ENCODE data around the gene SMIM38.

- TF ChIP-seq, protein P1, sequence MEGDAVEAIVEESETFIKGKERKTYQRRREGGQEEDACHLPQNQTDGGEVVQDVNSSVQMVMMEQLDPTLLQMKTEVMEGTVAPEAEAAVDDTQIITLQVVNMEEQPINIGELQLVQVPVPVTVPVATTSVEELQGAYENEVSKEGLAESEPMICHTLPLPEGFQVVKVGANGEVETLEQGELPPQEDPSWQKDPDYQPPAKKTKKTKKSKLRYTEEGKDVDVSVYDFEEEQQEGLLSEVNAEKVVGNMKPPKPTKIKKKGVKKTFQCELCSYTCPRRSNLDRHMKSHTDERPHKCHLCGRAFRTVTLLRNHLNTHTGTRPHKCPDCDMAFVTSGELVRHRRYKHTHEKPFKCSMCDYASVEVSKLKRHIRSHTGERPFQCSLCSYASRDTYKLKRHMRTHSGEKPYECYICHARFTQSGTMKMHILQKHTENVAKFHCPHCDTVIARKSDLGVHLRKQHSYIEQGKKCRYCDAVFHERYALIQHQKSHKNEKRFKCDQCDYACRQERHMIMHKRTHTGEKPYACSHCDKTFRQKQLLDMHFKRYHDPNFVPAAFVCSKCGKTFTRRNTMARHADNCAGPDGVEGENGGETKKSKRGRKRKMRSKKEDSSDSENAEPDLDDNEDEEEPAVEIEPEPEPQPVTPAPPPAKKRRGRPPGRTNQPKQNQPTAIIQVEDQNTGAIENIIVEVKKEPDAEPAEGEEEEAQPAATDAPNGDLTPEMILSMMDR (conservative IDR thresholded peaks at IDR 0.05; ENCODE audit: low read depth, low read length) = no peak
- TF ChIP-seq POLR2A (IDR thresholded peaks at IDR 0.05; ENCODE audit: low read depth, low read length) (no peak), USF2 (IDR thresholded peaks at IDR 0.05; ENCODE audit: low read depth, low read length) (no peak), BHLHE40 (IDR thresholded peaks at IDR 0.05; ENCODE audit: low read depth, low read length) (no peak), CHD1 (IDR thresholded peaks at IDR 0.05; ENCODE audit: low read depth, low read length) (no peak)
Measured at GRCh38 chr11:69156673-69157155, 979 bp downstream of the SMIM38 start.

Data from IMR-90 (cell line).